ENCODE measurements around the gene ITIH4.

Gene ITIH4

DNA sequence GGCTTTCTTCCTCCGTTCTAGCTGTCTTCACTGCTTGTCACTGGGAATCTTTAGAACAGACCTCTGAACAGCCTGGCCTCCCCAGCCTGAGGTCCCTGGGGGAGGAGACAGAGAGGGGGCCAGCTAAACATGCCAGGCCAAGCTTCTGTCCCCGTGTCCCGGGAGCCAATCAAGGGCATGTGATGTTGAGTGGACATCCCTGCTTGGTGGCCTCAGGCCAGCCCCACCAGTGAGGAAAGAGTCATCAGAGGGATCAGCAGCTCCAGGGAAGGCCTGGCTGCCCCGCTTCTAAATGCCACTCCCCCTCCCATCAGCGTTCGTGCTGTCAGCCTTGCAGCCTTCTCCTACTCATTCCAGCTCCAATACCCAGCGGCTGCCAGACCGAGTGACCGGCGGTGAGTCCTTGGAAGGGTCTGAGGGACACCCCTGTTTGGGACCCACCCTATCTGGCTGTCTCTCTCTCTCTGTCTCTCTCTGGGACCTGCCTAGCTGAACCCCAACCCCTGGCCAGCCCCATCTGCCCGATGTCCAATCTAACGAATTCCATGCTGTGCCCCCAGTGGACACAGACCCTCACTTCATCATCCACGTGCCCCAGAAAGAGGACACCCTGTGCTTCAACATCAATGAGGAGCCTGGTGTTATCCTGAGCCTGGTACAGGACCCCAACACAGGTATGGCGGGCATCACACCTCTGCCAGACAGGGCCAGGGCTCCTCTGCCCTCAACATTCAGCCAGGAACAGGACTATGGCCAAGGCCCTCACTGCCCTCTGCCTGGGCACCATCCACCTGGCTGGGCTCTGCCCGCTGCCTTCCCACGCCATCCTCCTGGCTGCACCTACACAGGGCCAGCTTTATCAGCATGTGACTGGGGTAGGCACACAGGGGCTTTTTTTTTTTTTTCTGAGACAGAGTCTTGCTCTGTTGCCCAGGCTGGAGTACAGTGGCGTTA, 42.5 kb downstream of the ITIH4 start:
- DNase-seq, result no peak
- Mint-ChIP-seq H3K27ac (no peak overlapping the region), H3K4me1 (ENCODE audit: low read depth in 2 of 2) (peaks cover 0 to 1% of the 10 kb centered on the region in 2 donors), H3K4me3 (no peak overlapping the region), H3K9me3 (no peaks in the 10 kb centered on the region), H3K36me3 (ENCODE audit: insufficient read depth) (peaks cover 4% of the 10 kb centered on the region), H3K27me3 (peaks cover 6 to 33% of the 10 kb centered on the region in 2 donors)
- ATAC-seq (replicated peaks), result no peak

DNA sequence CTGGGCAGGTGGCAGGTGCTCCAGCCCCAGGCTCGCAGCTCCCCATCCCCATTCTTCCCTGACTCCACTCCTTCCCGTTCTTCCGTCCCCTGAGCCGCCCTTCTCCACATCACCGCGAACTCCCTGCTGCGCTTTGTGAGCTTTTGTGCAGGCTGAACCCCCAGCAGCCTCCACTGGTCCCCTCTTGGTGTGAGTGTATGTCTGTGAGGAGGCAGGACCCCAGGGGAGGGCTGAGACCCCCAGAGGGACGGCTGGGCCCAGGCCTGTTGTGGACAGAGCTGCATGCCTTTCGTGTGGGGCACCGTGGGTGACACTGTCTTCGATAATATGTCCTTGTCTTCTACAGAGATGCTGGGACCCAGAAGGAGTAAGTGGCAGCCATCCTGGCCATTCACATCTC, 43.2 kb downstream of the ITIH4 start:
- H3K36me3 Mint-ChIP-seq (ENCODE audit: insufficient read depth), result peaks cover 8% of the 10 kb centered on the region
- H3K27ac Mint-ChIP-seq, result no peak overlapping the region
- no peaks in the 10 kb centered on the region for H3K9me3 Mint-ChIP-seq
- ATAC-seq (replicated peaks) (no peak), DNase-seq (no peak)
- H3K4me1 Mint-ChIP-seq (ENCODE audit: low read depth in 2 of 2), result peaks cover 0 to 1% of the 10 kb centered on the region in 2 donors
- H3K4me3 Mint-ChIP-seq, result no peak overlapping the region
- peaks cover 6 to 34% of the 10 kb centered on the region in 2 donors for H3K27me3 Mint-ChIP-seq

DNA sequence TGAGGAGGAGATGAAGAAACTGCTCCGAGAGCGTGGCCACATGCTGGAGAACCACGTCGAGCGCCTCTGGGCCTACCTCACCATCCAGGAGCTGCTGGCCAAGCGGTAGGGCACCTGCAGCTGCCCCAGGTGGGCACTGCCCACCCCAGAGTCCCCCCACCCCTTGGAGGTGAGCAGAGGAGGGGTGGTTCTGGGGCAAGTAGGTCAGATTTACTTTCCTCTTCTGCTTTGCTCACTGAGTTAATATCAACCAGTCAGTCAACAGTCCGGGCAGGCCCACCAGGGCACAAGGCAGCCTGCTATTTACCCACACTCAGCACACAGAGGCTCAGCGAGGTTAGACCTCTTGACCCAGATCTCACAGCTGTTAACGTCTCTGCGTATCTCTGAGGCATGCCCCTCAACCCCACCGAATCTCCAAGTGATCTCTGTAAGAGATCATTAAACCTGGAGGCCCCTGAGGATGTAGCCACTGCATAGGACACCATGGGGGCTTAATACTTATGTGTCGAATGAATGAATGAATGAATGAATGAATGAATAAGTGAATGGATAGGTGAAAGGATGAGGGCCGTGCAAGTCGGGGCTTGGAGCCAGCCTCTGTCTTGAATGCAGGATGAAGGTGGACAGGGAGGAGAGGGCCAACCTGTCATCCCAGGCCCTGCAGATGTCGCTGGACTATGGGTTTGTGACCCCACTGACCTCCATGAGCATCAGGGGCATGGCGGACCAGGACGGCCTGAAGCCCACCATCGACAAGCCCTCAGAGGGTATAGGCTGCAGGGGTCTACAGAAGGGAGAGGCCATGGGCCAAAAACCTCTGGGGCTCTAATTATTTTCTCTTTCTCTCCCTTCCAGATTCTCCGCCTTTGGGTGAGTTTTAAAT, 43.9 kb downstream of the ITIH4 start:
- H3K4me1 Mint-ChIP-seq (ENCODE audit: low read depth in 2 of 2), result peaks cover 0 to 6% of the 10 kb centered on the region in 2 donors
- ATAC-seq (replicated peaks) (no peak), DNase-seq (no peak)
- H3K27ac Mint-ChIP-seq, result no peak overlapping the region
- H3K9me3 Mint-ChIP-seq, result no peaks in the 10 kb centered on the region
- peaks cover 6 to 40% of the 10 kb centered on the region in 2 donors for H3K27me3 Mint-ChIP-seq
- no peak overlapping the region for H3K4me3 Mint-ChIP-seq
- H3K36me3 Mint-ChIP-seq (ENCODE audit: insufficient read depth), result peaks cover 8% of the 10 kb centered on the region

DNA sequence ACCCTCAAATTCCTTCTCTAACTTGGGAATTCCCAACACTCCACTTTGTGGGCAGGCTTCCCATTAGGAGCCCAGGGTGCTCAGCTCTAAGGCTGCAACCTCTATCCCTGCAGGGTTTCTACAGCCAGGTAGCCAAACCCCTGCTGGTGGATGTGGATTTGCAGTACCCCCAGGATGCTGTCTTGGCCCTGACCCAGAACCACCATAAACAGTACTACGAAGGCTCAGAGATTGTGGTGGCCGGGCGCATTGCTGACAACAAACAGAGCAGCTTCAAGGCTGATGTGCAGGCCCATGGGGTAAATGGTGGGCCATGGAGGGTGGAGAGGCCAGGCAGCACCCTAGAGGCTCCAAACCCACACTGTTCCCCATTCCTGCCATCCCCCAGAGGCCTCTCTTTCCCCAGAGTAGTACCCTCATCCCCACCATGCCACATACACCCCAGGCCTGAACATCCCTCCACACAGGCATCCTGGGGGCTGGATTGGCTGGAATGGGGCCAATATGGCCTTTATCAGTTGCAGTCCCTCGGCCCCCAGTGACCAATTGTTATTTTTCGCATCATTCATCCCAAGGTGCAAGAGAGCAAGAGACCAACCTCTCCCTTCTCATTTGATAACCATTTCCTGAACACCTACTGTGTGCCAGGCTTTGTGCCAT, 45.4 kb downstream of the ITIH4 start:
- no peak for DNase-seq
- peaks cover 6 to 40% of the 10 kb centered on the region in 2 donors for H3K27me3 Mint-ChIP-seq
- peaks cover 8% of the 10 kb centered on the region for H3K36me3 Mint-ChIP-seq (ENCODE audit: insufficient read depth)
- H3K9me3 Mint-ChIP-seq, result no peaks in the 10 kb centered on the region
- H3K27ac Mint-ChIP-seq, result peak overlapping the region in 1 of 2 donors; percentile 30
- H3K4me3 Mint-ChIP-seq, result no peak overlapping the region
- ATAC-seq (replicated peaks), result no peak
- peaks cover 0 to 6% of the 10 kb centered on the region in 2 donors for H3K4me1 Mint-ChIP-seq (ENCODE audit: low read depth in 2 of 2)

DNA sequence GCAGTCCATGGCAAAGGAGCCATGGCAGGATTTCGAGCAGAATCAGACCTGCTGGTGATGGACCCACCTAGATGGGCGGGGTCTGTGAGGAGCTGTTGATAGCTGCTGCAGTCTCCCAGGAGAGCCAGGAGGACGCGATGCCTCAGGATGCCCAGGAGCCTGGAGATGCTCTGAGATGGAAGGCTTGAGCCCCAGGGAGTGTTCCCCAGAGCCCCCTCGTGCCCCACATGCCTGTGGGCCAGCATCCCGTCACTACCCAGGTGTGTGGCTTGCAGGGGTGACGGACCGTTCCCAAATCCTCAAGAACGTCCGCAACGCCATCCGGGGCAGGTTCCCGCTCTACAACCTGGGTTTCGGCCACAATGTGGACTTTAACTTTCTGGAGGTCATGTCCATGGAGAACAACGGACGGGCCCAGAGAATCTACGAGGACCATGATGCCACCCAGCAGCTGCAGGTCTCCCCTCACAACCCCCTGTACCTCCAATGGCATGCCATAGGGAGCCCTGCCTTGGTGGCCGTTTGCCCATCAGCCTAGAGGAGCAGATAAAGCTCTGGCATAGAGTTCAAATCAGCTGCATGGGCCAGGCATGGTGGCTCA, 46.4 kb downstream of the ITIH4 start:
- Mint-ChIP-seq H3K27me3 (peaks cover 6 to 38% of the 10 kb centered on the region in 2 donors), H3K27ac (no peak overlapping the region), H3K9me3 (no peaks in the 10 kb centered on the region), H3K36me3 (ENCODE audit: insufficient read depth) (peaks cover 8% of the 10 kb centered on the region), H3K4me1 (ENCODE audit: low read depth in 2 of 2) (peaks cover 0 to 6% of the 10 kb centered on the region in 2 donors), H3K4me3 (no peak overlapping the region)
- DNase-seq (no peak), ATAC-seq (replicated peaks) (no peak)

DNA sequence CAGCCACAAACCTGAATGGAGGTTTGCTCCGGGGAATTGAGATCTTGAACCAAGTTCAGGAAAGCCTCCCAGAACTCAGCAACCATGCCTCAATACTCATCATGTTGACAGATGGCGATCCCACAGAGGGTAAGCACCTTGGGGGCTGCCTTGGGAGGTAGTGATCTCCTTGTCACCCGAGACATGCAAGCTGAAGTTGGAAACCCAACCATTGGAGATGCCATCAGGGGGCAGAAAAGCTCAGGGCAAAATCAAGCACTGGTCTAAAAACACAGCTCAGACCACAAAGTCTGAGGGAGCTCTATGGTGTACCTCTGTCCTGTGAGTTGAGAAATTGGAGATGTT, 47.3 kb downstream of the ITIH4 start:
- H3K9me3 Mint-ChIP-seq, result no peaks in the 10 kb centered on the region
- no peak for ATAC-seq (replicated peaks)

DNA sequence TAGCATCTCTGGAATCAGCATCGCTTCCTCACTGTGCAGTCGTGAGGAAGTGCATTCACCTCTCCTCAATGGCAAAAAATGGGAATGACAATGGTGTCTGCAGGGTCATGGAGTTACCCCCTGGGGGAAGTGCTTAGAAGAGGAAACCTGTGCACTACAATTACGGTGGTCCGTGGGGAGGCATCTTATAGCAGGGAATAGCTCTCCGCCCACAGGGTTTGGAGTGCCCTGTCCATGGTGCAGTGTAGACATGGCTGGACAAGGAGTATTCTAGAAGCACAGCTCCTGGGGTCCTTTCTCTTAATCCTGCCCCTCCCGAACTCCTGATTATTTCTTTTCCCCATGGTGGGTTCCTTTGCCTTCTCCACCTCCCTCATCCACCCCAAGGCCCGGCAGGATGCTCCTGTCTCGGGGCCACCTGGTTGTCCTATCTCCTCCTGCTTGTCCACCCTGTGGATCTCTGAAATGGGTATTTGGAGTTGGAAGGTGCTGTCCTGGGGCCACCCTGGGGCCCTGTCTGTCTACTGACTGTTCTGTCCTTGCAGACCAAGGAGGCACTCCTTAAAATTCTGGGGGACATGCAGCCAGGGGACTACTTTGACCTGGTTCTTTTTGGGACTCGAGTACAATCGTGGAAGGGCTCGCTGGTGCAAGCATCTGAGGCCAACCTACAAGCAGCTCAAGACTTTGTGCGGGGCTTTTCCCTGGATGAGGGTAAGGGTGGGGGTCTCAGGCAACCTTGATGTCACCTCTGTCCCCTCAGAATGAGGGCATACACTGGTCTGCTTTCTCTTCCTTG, 47.9 kb downstream of the ITIH4 start:
- peaks cover 0 to 5% of the 10 kb centered on the region in 2 donors for H3K4me1 Mint-ChIP-seq (ENCODE audit: low read depth in 2 of 2)
- H3K9me3 Mint-ChIP-seq, result no peaks in the 10 kb centered on the region
- DNase-seq, result no peak
- no peak for ATAC-seq (replicated peaks)
- peaks cover 6 to 43% of the 10 kb centered on the region in 2 donors for H3K27me3 Mint-ChIP-seq
- H3K27ac Mint-ChIP-seq, result peak overlapping the region; percentile 8 to 14
- H3K36me3 Mint-ChIP-seq (ENCODE audit: insufficient read depth), result peaks cover 8% of the 10 kb centered on the region
- H3K4me3 Mint-ChIP-seq, result no peak overlapping the region

More for the DNA sequence above, 47.3 kb downstream of the ITIH4 start:
- Mint-ChIP-seq H3K4me3 (no peak overlapping the region), H3K27me3 (peaks cover 6 to 39% of the 10 kb centered on the region in 2 donors), H3K4me1 (ENCODE audit: low read depth in 2 of 2) (peaks cover 0 to 5% of the 10 kb centered on the region in 2 donors), H3K36me3 (ENCODE audit: insufficient read depth) (peaks cover 8% of the 10 kb centered on the region), H3K27ac (no peak overlapping the region)
- DNase-seq, result no peak

DNA sequence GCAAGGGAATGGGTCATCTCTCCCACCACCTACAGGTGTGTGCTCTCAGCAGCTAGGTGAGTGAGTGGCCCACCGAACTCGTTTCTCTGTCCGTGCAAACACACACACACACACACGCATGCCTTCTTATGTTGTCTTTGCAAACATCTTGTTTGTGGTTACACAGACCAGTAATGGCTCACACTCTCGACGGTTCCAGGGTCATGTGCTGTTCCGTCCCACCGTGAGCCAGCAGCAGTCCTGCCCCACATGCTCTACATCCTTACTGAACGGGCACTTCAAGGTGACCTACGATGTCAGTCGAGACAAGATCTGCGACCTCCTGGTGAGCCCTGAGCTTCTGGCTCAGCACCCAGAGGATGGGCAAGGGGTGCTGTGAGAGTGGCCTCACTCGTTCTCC, 48.7 kb downstream of the ITIH4 start:
- Mint-ChIP-seq H3K36me3 (ENCODE audit: insufficient read depth) (peaks cover 8% of the 10 kb centered on the region), H3K4me3 (no peak overlapping the region), H3K27ac (peak overlapping the region in 1 of 2 donors; percentile 7), H3K4me1 (ENCODE audit: low read depth in 2 of 2) (peaks cover 0 to 5% of the 10 kb centered on the region in 2 donors), H3K9me3 (no peaks in the 10 kb centered on the region), H3K27me3 (peaks cover 6 to 43% of the 10 kb centered on the region in 2 donors)
- ATAC-seq (replicated peaks), result peak; percentile 52
- DNase-seq, result no peak

DNA sequence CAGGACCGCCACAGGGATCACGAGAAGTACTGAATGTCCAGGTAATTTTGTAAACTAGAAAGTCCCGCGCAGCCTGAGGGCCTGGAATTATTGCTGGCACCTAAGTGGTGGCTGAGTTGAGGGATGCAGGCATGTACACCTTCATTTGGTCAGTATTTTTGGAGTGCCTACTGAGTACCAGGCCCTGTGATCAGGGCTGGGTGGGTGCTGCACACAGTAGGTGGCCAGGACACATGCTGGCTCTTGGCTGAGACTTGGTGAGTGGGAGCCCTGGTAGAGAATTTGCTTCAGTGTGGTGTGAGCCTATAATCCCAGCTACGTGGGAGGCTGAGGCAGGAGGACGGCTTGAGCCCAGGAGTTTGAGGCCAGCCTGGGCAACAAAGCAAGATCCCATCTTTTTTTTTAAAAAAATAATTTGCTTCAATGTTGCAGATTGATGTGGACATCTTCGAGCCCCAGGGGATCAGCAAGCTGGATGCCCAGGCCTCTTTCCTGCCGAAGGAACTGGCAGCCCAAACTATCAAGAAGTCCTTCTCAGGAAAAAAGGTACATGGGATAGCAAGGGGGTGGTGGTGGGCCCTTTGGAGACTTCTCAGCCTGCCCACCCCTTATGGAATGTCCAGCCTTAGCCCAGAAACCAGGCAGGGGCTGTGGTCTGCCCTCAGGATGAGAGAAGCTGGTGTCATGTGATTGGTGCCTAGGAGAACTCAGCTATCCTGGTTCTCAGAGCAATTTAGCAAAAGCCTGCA, 50.5 kb downstream of the ITIH4 start:
- Mint-ChIP-seq H3K27ac (no peak overlapping the region), H3K4me1 (ENCODE audit: low read depth in 2 of 2) (peaks cover 0 to 5% of the 10 kb centered on the region in 2 donors), H3K9me3 (no peaks in the 10 kb centered on the region), H3K27me3 (peaks cover 6 to 37% of the 10 kb centered on the region in 2 donors), H3K4me3 (no peak overlapping the region), H3K36me3 (ENCODE audit: insufficient read depth) (peaks cover 4% of the 10 kb centered on the region)
- ATAC-seq (replicated peaks), result no peak
- no peak for DNase-seq

DNA sequence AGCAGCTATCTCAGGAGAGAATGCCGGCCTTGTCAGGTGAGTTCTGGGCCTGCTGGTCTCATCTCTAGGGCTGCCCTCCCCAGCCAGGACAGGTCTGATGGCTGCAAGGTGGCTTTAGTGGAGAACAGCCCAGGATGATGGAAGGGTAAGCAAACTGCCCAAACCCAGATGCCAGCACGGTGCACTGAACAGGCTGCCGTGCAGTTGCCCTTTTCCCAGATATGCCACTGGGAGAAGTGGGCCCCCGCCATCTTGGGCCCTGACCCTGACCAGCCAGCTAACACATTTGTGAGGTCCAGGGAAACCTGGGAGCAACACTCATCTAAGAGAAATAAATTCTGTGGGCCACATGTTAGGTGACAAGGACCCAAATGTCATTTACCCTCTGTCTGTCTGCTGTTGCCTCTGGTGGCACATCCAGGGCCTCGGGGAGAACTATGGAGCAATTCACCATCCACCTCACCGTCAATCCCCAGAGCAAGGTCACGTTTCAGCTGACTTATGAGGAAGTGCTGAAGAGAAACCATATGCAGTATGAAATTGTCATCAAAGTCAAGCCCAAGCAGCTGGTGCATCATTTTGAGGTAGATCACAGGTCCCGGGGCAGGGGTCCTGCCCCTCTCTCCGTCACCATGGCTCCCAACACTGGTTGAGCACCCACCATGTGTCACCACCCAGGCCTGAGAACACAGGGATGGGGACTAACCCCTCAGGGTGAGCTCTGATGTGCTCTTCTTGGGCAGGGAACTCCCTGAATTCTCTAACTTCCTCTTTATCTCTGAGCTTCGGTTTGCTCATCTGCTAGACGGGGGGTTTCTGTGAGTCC, 51.2 kb downstream of the ITIH4 start:
- peaks cover 6 to 34% of the 10 kb centered on the region in 2 donors for H3K27me3 Mint-ChIP-seq
- ATAC-seq (replicated peaks) (peak; percentile 59), DNase-seq (no peak)
- no peaks in the 10 kb centered on the region for H3K9me3 Mint-ChIP-seq
- H3K4me1 Mint-ChIP-seq (ENCODE audit: low read depth in 2 of 2), result peaks cover 0 to 5% of the 10 kb centered on the region in 2 donors
- no peak overlapping the region for H3K4me3 Mint-ChIP-seq
- no peak overlapping the region for H3K27ac Mint-ChIP-seq
- H3K36me3 Mint-ChIP-seq (ENCODE audit: insufficient read depth), result peaks cover 4% of the 10 kb centered on the region
